HS-27A (cell line): ENCODE measurements around the gene ANTXR1.

ENCODE experiments used
- DNase-seq: peaks from one replicate; pipeline ENCODE4 v3.0.0-alpha.2; 2012; ENCODE audit warnings: low read depth, missing footprints

Gene ANTXR1

DNA sequence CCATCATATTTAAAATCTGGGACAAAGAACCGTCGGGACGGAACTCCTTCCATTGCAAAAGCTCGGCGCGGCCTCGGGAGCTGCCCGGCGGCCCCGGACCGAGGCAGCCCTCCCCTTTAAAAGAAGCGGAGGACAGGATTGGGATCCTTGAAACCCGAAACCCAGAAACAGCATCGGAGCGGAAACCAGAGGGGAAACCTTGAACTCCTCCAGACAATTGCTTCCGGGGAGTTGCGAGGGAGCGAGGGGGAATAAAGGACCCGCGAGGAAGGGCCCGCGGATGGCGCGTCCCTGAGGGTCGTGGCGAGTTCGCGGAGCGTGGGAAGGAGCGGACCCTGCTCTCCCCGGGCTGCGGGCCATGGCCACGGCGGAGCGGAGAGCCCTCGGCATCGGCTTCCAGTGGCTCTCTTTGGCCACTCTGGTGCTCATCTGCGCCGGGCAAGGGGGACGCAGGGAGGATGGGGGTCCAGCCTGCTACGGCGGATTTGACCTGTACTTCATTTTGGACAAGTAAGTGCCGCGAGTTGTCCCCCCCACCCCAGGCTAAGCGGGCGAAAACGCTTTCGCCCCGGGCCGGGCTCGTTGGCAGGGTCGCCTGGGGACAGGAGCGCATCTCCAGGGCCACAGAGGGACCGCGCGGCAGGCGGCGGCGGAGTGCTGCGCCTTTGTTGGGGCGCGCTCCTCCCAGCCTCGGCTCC, at the start of gene ANTXR1:
TSS of gene ANTXR1 (plus strand) at position 38 of the 698 bp plus-strand sequence. CDS start at position 359, 321 bp downstream.
- DNase-seq, result peak; percentile 51

DNA sequence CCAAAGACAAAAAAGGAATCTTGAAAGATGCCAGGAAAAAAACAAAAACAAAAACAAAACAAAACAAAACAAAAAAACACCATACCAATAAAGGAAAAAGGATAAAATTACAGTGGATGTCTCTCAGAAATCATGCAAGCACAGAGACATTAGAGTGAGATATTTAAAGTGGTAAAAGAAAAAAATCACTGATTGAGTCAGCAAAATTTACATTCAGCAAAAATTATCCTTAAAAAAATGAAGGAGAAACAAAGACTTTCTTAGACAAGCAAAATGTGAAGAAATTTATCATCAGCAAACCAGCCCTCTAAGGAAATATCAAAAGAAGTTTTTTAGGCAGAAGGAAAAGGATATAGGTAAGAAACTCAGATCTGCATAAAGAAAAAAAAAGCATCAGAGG, 48.7 kb upstream of the ANTXR1 start:
- no peak for DNase-seq

DNA sequence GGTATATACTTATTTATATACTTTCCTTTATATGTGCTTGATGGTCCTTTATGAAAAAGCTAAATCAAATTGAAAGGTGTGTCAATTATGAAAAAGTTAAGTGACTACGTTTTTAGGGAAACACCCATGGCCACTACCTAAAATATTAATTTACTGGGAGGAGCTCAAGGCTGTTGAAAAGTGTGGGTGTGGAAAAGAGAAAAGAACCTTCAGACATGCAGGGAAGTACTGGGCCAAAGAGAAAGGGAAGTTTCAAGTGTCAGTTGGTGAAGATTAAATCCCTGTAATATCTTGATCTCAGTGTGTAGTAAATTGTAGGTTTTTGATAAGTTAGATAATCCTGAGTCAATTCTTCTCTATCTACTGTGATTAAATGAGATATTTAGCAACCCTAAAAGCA, 44.8 kb upstream of the ANTXR1 start:
- DNase-seq, result no peak

DNA sequence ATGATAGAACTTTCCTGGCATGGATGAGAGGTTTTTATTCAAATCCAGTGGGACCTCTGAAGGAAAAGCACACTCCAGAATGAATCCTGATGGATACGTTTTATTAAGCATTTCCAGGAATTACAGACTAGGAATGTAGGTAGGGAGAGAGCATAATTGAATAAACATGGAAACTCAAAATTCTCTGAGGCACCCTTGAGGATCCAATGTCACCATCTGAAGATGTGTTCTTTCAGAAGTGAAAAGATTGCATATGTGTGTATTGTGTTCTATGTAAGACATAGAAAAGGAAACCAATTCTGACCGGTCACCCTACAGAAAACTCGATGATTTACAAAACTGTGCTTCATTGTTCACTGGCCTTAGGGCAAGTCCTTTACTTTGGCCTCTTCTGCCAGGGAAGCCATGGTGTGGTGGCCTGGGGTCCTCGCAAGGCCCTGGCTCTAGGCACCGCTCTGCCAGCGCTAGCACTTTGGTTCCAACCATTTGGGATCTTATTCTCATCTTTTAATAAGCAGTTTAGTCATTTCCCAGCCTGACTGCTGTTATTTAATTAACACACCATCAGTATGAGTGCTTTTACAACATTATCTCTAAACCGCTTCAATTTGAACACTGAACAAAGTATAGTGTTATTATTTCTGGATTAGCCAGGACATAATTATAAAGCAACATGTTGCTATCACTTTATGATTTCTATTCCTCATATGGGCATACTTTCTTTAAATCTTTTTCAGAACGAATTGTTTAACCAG, 43.1 kb upstream of the ANTXR1 start:
- no peak for DNase-seq

DNA sequence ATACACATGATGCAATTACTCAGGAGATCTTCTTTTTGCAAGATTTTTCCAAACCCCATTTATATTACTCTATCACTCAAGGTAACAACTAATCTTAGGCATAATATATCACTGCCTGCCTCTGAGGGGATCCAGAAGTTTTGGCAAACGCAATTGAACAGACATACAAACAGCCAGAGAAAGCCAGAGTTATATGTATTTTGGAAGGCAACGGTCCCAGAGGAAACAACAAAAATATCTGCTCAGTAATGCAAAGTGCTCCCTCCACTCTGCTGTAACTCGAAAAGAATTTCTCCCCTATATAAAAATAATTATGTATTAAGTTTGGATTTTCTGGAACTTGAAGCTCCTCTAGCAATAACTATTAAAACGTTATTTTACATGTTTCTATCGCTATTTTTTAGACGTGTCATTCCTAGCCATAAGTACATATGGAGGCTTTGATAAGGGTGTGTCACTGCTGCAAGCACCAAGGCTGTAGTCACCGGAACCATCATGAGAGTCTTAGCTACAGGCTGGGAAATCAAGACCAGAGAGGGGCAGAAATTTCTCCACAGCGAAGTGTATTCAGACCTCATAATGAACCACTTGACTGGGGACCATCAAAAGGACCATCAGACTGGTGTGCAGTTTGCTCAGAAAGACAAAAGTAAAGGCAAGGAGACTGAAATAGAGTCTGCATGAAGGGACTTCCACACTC, 42.3 kb upstream of the ANTXR1 start:
- no peak for DNase-seq

DNA sequence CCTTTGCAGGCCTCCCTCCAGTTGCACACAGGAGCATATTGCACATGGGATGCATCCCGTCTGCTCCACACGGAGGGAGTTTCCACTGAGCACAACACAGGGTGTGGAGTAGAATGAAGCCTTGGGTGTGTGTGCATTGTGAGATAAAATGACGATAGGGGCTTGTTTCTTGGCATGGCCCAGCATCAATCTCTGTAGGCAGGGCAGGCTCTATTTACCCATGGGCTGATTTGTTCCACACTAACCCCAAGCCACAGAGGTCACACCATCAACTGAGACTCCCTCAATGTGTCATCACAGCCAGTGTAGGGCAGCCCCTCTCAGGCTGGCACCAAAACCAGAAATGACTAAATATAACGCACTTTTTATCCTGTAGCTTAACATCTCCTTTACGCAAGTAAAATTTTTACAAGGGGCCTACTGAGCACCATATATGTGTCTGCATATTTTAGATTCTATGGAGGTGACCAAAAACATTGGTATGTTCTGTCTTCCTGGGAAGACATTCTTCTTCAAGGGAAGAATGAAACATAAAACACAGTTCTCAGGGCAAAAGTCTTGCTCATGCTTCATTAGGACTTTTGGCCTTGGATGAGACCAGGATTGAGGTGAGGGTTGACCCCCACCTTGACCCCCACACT, 41.3 kb upstream of the ANTXR1 start:
- DNase-seq, result peak; percentile 91

DNA sequence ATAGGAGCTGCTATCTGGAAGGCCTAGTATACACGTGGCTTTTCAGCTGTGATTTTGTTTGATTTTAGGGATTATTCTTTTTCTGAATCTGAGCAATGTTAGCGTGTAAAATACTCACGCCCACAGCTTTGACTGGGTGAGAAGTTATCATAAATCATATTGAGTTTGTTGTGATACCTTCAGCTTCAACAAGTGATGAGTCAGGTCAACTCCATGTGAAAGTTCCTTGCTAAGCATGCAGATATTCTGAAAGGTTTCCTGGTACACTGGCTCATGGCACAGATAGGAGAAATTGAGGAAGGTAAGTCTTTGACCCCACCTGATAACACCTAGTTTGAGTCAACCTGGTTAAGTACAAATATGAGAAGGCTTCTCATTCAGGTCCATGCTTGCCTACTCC, 38.7 kb upstream of the ANTXR1 start, which contains the start of gene GKN1:
TSS of gene GKN1 (plus strand) at position 386 of the 400 bp plus-strand sequence. CDS start 42 bp downstream, outside the sequence.
- no peak for DNase-seq

DNA sequence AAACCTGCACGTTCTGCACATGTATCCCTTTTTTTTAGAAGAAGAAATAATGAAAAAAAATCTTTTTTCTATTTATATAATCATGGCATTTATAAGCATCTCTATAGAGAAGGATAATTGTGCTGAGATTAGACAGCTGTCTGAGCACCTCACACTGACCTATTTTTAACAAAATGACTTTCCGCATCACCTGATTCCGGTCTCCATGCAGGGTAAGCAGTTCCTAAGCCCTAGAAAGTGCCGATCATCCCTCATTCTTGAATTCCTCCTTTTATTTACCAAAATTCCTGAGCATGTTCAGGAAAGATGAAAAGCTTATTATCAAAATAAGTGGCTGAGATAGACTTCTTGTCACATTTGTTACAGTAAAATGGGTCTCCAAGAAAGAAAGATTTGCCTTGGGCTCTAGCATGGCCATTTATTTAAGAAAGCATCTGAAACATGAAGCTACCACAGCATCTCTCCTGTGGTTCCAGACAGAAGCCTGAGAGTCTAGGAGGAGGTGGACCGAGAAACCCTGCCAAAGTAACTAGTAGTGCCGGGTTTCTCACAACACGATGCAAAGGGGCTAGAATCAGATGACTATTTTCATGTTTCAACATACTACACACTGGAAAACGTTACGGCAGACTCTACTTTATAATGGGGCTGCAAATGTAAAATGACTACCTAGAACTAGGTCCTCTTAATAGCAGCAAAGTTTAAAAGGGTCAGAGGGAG, 37.9 kb upstream of the ANTXR1 start:
- DNase-seq, result no peak

DNA sequence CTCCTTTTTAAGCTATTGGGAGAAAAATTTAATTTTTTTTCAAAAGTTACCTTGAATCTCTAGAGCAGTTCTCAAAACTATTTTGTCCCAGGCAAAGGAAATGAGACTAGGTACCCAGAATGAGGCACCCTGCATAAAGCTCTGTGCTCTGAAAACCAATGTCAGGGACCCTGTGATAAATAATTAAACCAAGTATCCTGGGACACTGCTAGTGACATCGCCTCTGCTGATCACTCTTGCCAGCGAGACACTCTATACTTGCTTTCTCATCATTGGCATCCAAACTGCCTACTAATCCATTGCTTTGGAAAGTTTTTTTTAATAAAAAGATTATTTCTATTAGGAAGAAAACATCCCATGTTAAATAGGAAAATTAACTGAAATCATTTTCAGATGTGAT, 37.1 kb upstream of the ANTXR1 start:
- no peak for DNase-seq

DNA sequence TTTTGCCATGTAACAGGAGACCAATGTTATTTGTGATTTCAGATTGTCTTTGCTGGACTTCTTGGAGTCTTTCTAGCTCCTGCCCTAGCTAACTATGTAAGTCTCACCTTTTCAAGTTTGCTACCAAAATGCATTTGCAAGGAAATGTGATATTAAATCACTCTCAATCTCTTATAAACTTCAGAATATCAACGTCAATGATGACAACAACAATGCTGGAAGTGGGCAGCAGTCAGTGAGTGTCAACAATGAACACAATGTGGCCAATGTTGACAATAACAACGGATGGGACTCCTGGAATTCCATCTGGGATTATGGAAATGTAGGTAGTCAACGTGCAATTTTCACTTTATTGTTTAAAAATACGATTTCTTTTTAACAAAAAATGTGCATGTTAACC, 35.5 kb upstream of the ANTXR1 start:
- DNase-seq, result no peak

DNA sequence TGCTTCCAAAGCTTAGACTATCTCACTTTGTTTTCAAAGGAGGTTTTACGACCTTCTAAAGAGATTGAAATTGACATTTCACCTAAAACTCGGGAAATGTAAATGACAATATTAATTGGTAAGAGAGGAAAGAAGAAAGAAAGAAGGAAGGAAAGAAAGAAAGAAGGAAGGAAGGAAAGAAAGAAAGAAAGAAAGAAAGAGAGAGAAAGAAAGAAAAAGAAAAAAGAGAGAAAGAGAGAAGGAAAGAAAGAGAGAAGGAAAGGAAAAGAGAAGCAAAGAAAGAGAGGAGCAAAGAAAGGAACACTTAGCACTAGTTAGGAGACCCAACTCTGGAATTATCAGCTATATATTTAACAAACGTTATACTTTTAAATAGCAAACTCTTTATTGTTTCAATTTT, 34.9 kb upstream of the ANTXR1 start:
- DNase-seq, result no peak

DNA sequence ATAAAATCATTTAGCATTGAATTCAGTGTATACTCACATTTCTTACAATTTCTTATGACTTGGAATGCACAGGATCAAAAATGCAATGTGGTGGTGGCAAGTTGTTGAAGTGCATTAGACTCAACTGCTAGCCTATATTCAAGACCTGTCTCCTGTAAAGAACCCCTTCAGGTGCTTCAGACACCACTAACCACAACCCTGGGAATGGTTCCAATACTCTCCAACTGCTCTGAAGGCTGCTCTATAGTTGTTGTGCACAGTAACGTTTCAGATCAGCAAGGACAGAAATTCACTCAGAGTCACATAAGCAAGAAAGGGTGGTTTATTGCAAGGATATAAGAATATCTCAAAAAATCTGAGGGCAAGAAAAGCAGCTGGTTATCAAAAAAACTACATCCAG, 32.0 kb upstream of the ANTXR1 start:
- DNase-seq, result no peak

DNA sequence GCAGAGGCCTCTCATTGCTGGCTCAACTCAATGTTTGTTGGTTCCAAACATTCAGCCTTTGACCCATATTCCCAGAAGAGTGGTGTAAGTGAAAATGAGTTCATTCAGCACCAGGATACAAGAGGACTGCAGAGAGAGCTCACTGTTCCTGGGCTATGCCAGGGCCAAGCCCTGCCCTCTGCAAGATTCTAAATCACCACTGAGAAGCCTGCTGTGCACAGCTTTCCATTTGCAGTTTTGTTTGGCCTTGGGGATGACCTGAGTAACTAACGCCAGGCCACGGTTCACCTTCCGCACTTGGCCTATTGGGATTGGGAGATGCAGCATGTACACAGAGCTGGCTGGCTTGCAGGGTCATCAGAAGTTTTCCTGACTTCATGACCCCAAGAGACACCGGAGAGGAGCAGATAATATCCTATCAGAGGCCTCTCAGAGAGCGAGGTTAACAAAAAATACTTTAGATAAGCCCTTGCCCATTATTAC, 25.9 kb upstream of the ANTXR1 start:
- DNase-seq, result no peak

DNA sequence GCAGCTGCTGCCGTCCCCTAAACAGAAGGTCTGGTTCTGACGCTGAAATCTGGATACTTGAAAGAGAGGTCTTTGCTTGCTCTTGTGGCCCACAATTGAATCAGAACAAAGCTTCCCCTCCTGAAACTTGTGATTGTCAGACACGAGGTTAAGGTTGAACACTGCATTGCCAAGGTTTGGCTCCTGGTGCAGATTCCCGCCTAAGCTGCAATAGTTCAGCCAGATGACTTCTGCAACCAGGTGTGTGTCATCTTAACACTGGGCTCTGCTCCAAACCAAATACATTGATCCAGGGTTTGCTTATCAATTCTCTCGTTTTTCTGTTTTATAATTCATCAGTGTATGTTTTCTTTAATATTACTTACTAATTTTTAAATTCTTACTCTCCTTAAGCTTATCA, 23.9 kb upstream of the ANTXR1 start:
- no peak for DNase-seq

DNA sequence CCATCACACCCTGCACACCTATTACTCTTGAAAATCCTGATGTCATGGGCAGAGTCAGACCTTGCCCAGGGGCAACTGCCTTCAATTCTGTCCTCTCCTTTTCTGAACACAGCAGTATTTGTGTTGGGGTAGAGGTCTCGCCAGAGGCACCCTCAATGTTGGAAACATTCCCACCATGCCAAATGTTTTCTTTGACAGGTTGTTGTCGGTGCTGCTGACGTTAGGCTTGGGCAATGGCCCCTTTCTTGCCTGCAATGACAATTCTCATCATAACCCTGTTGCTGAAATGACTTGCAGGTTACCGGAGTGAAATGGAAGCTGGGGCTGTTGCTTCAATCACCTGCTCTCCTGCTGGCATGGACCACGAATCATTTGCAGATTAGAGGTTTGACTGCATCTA, 20.6 kb upstream of the ANTXR1 start:
- no peak for DNase-seq

DNA sequence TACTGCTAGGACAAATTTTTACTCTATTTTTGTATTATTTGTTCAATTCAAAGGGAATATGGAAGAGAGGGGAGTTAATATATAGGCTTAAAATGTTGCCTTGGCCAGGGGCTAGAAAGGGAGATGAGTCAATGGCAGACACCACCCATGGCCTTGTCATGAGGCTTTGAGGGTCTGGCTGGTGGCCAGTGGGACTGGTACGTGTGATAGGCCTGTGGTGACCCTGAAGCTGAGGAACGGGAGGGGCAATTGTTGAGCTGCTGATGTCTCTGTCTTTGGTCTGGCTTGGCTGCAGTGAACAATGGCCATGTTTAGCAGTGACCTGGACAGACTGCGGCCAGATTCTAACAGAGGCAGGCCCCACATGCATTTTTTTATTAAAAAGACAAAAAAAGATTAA, 20.0 kb upstream of the ANTXR1 start:
- DNase-seq, result no peak

DNA sequence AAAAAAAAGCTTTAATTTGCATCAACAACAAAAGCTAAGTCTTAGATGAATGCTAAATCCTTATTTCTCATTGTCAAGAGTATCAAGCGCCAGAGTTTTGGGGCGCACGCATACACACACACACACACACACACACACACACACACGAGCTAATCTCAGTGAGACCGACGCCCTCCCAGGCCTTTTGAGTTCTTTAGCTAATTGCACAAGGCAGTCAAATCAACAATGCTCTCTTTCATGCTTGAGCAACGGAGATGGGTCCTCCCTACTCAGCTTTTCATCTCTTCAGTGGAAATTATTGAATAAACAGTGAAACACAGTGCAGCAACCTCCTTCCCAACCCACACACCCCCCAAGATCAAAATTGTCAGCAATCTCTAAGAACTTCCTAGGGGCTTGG, 19.3 kb upstream of the ANTXR1 start:
- DNase-seq, result no peak

DNA sequence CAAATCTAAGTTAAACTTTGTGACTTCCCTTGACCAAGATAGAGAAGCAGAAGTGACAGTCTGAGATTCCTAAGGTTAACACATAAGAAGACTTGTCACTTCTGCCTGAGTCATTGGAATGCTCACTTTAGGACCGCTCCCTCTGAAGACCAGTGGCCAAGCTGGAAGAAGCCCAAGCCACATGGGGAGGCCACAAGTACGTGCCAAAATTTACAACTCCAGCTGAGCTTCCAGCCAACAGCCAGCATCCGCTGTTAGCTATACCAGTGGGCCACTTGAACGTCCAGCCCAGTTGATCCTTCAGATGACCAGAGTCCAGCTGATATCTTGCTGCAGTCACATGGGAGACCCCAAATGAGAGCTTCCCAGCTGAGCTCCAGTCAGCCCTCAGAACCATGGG, 18.1 kb upstream of the ANTXR1 start:
- peak; percentile 65 for DNase-seq

DNA sequence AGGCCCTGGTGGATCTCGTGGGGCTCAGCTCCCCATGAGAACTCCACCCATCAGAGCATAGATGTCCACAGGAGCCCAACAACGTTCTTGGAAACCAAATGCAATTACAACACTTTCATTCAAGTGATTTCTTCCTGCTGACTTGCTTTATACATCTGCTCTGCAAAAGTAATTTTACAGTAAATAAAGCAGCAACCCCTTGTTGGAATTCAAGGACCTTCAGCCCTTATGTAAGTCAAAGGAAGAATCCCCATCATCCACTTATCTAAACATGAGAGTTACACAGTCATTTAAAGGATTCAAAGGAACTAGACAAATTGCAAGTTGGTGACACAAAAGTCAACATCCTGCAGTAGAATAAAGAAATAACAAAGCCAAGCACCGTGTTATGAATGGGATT, 17.1 kb upstream of the ANTXR1 start:
- no peak for DNase-seq

DNA sequence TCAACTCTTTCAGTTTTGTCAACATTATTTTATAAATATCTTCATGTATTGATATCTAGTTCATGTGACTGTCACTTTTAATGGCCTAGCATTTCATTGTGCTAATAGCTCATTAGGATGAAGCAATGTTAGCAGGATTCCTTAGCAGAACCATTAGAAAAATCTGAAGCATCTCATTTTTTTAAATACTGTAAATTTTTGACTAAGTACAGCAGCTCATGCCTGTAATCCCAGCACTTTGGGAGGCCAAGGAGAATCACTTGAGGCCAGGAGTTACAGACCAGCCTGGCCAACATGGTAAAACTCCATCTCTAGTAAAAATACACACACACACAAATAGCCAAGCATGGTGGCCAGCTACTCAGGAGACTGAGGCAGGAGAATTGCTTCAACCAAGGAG, 15.6 kb upstream of the ANTXR1 start:
- DNase-seq, result no peak

DNA sequence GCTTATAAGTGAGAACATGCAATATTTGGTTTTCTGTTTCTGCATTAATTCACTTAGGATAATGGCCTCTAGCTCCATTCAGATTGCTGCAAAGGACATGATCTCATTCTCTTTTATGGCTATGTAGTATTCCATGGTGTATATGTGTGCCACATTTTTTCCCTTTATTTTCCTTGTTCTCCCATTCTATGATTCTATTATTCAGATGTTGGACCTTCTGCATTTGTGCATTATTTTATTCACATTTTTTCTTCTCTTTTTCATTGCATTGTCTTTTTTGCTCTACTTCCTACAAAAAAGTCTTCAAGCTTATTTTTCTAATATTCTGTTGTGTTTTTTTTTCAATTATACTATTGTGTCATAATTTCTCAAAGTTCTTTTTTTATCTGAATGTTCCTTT, 11.1 kb upstream of the ANTXR1 start:
- DNase-seq, result no peak

DNA sequence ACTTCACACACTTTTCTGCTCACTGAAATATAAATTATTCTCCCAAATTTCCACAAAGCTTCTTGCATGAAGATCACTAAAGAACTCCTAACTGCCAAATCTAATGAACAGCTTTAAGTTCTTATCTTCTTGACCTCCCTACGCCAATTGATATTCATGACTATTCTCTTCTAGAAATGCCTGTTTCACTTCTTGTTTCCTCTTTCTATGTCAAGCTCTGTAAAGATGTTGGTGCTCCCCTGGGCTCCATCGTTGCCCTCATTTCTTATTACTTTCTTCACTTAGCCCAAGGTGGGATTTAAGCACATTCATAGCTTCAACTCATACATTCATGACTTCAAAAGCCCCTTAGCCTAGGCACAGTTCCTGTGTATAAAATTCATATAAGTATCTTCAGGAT, 9.2 kb upstream of the ANTXR1 start:
- no peak for DNase-seq
